Effector memory CD8-positive, alpha-beta T cell (primary cell): ENCODE results near the gene PLXDC2.

Experiments used
- ATAC-seq: fragments of 150-1000 bp; cut with Tn5 transposase; replicated peaks from 2 replicates; pipeline ENCODE4 v1.10.0; 2021; ENCODE audit warnings: mild to moderate bottlenecking, moderate library complexity
- DNase-seq, 3 experiments: peaks; one replicate each; pipeline ENCODE4 v3.0.0; 2021
- H3K27ac Mint-ChIP-seq, 2 donors: one replicate each; pipeline ENCODE4 v1.8.0; 2022; ENCODE audit warnings: mild to moderate bottlenecking in 2 of 2, mixed read lengths in 2 of 2, moderate library complexity in 2 of 2
- H3K27me3 Mint-ChIP-seq, 2 donors: one replicate each; pipeline ENCODE4 v1.8.0; 2022; ENCODE audit warnings: mixed read lengths in 2 of 2
- H3K36me3 Mint-ChIP-seq: one replicate; pipeline ENCODE4 v1.8.0; 2022; ENCODE audit warnings: mild to moderate bottlenecking, moderate library complexity, mixed read lengths; ENCODE audit not compliant: insufficient read depth
- H3K4me1 Mint-ChIP-seq, 2 donors: one replicate each; pipeline ENCODE4 v1.8.0; 2022; ENCODE audit warnings: low read depth in 2 of 2, mixed read lengths in 2 of 2
- H3K4me3 Mint-ChIP-seq, 2 donors: one replicate each; pipeline ENCODE4 v1.8.0; 2022; ENCODE audit warnings: mild to moderate bottlenecking in 2 of 2, mixed read lengths in 2 of 2, moderate library complexity in 2 of 2
- H3K9me3 Mint-ChIP-seq, 2 donors: one replicate each; pipeline ENCODE4 v1.8.0; 2022; ENCODE audit warnings: mixed read lengths in 2 of 2

The PLXDC2 gene

GRCh38 chr10:19917751-19918478, 101.7 kb downstream of the PLXDC2 start:
- ATAC-seq = no peak
- Mint-ChIP-seq H3K27me3 (no peaks in the 10 kb centered on the region), H3K4me3 (no peak overlapping the region), H3K27ac (no peak overlapping the region), H3K36me3 (no peaks in the 10 kb centered on the region), H3K9me3 (peaks cover 8 to 15% of the 10 kb centered on the region in 2 donors), H3K4me1 (no peaks in the 10 kb centered on the region)
- no peak for DNase-seq

- Mint-ChIP-seq H3K27ac (no peak overlapping the region), H3K36me3 (no peaks in the 10 kb centered on the region), H3K9me3 (peaks cover 6 to 15% of the 10 kb centered on the region in 2 donors), H3K4me1 (no peaks in the 10 kb centered on the region), H3K4me3 (no peak overlapping the region), H3K27me3 (no peaks in the 10 kb centered on the region)
- ATAC-seq (no peak), DNase-seq (no peak)
Measured at GRCh38 chr10:19918794-19919193, 102.6 kb downstream of the PLXDC2 start.

- H3K9me3 Mint-ChIP-seq = peaks cover 5 to 15% of the 10 kb centered on the region in 2 donors
- DNase-seq (no peak), ATAC-seq (no peak)
- no peak overlapping the region for H3K4me3 Mint-ChIP-seq
- no peak overlapping the region for H3K27ac Mint-ChIP-seq
- no peaks in the 10 kb centered on the region for H3K36me3 Mint-ChIP-seq
- H3K27me3 Mint-ChIP-seq = no peaks in the 10 kb centered on the region
- no peaks in the 10 kb centered on the region for H3K4me1 Mint-ChIP-seq
Measured at GRCh38 chr10:19919671-19920070, 103.4 kb downstream of the PLXDC2 start.

DNA sequence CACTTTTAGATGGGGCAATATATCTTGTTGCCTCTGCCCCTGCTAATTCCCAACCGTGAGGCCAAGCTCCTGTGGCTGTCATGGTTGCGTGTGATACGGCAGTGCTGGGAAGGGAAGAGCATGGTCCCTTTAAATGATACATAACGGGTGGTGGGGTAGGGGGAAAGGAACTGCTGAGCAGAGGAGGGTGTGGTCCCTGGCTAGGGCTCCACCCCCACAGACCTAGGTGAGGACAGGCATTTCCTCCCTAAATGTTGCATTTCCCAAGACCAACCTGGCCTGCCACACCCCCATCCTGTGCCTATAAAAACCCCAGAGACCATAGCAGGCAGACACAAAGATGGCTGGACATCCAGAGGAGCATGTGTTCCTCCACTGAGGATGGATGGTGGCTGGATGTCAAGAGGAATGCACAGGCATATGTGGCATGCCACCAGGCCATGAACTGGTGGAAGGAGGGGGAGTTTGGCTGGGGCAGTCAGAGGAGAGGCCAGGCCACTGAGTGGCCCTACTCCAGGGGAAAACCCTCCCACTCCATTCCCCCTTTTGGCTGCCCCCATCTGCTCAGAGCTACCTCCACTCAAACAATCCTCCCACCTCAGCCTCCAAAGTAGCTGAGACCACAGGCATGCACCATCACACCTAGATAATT, 104.0 kb downstream of the PLXDC2 start:
- H3K4me3 Mint-ChIP-seq = no peak overlapping the region
- ATAC-seq = no peak
- H3K9me3 Mint-ChIP-seq = peaks cover 5 to 13% of the 10 kb centered on the region in 2 donors

GRCh38 chr10:19921300-19922140, 105.3 kb downstream of the PLXDC2 start:
- Mint-ChIP-seq H3K36me3 (no peaks in the 10 kb centered on the region), H3K9me3 (peaks cover 6 to 7% of the 10 kb centered on the region in 2 donors), H3K4me3 (no peak overlapping the region), H3K27ac (no peak overlapping the region), H3K27me3 (no peaks in the 10 kb centered on the region), H3K4me1 (no peaks in the 10 kb centered on the region)
- no peak for DNase-seq
- ATAC-seq = no peak

More for the DNA sequence above, 104.0 kb downstream of the PLXDC2 start:
- no peaks in the 10 kb centered on the region for H3K36me3 Mint-ChIP-seq
- H3K4me1 Mint-ChIP-seq = no peaks in the 10 kb centered on the region
- no peak overlapping the region for H3K27ac Mint-ChIP-seq
- DNase-seq = no peak
- no peaks in the 10 kb centered on the region for H3K27me3 Mint-ChIP-seq

DNA sequence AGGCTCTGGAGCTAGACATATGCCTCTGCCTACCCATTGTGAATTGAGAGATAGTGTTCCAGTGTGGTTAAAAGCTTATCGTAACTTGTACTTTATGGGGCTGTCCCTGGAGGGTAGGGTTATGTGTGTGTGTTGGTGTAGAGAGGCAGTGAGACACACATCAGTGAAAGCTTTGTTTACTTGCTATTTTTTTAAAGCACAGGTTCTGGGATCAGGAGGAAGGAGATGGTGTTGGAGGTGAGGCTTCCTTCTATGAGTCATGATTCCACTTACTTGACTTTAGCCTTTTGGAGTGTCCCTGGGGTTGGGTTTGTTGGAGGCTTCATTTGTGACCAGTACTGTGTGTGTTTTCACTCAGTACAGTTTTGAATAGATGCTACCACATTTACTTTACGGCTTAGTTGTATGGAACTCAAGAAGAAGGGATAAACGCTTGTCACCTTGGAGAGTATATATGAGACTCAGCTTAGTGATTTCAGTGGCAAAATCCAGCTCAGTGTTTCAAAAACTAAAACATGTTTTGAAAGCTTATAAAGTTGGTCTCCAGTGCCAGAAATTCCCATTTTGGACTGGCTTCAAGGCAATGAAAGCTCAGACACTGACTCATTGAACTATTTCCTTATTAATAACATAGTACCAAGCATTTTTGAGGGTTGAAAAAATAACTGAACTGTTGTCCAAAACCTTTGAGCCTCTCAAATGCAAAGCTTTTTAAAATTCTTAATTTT, 106.2 kb downstream of the PLXDC2 start:
- ATAC-seq (no peak), DNase-seq (no peak)
- Mint-ChIP-seq H3K27ac (no peak overlapping the region), H3K4me1 (no peaks in the 10 kb centered on the region), H3K9me3 (peaks cover 7 to 10% of the 10 kb centered on the region in 2 donors), H3K36me3 (no peaks in the 10 kb centered on the region), H3K4me3 (no peak overlapping the region), H3K27me3 (no peaks in the 10 kb centered on the region)

GRCh38 chr10:19925064-19925463, 108.8 kb downstream of the PLXDC2 start:
- Mint-ChIP-seq H3K4me1 (no peaks in the 10 kb centered on the region), H3K4me3 (no peak overlapping the region), H3K36me3 (no peaks in the 10 kb centered on the region), H3K27me3 (no peaks in the 10 kb centered on the region), H3K27ac (no peak overlapping the region), H3K9me3 (peaks cover 7 to 8% of the 10 kb centered on the region in 2 donors)
- ATAC-seq (no peak), DNase-seq (no peak)

DNA sequence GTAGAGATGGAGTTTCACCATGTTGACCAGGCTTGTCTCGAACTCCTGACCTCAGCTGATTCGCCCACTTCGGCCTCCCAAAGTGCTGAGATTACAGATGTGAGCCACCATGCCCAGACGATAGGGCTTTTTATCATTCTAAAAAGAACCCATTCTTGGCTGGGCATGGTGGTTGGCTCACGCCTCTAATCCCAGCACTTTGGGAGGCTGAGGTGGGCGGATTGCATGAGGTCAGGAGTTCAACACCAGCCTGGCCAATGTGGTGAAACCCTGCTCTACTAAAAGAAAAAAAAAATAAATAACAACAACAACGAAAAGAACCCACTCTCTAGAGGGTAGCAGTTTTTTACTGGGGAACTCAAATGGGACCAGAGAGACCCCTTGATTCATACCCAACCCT, 112.7 kb downstream of the PLXDC2 start:
- H3K4me1 Mint-ChIP-seq = no peaks in the 10 kb centered on the region
- no peak overlapping the region for H3K4me3 Mint-ChIP-seq
- no peak overlapping the region for H3K27ac Mint-ChIP-seq
- H3K27me3 Mint-ChIP-seq = no peaks in the 10 kb centered on the region
- H3K9me3 Mint-ChIP-seq = peaks cover 0 to 10% of the 10 kb centered on the region in 2 donors
- no peaks in the 10 kb centered on the region for H3K36me3 Mint-ChIP-seq
- ATAC-seq (no peak), DNase-seq (no peak)

GRCh38 chr10:19929506-19930140, 113.4 kb downstream of the PLXDC2 start:
- DNase-seq (no peak), ATAC-seq (no peak)
- Mint-ChIP-seq H3K27me3 (no peaks in the 10 kb centered on the region), H3K27ac (no peak overlapping the region), H3K4me1 (no peaks in the 10 kb centered on the region), H3K4me3 (no peak overlapping the region), H3K9me3 (peaks cover 0 to 10% of the 10 kb centered on the region in 2 donors), H3K36me3 (no peaks in the 10 kb centered on the region)

DNA sequence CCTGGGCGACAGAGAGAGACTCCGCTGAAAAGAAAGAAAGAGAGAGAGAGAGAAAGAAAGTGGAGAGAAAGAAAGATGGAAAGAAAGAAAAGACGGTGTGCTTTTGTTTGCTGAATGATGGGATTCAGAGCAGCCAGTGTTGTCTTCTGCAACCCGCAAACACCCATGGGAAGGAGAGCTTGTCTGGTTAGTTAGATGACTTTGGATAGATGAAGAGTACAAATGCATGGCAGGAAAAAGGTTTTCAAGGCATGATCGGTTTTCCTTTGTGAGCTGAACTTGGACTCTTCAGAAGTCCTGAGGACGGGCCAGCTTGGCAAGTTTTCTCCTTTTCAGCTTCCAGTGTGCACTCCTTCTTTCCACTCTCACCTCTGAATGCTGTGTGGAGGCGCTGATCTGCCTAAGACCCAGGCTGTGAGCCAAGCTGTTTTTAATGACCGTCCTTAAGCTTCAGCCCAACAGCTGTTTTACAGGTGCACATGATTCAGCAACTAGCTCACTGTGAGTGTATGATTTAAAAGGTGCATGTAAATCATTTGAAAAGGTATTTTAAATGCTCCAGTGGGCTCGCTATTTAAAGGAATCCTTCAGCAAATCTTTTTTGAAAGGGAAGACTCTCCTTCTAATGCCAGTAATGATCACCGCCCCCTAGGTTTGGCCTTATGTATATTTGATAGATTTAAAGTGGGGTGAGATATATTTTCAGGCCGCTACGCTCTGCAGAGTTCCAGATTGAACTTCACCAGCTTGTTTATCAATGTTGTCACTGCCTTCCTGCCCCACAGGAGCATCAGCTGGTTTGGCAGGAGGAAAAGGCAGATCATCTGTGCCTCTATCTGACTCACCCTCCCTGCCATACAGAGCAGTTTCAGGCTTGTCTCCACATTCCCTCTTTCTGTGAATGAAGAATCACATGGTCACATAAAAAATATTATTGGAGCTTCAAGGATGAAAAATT, 115.0 kb downstream of the PLXDC2 start:
- Mint-ChIP-seq H3K36me3 (no peaks in the 10 kb centered on the region), H3K4me3 (no peak overlapping the region), H3K4me1 (no peaks in the 10 kb centered on the region), H3K9me3 (peaks cover 0 to 8% of the 10 kb centered on the region in 2 donors), H3K27ac (no peak overlapping the region), H3K27me3 (no peaks in the 10 kb centered on the region)
- DNase-seq = no peak
- no peak for ATAC-seq

- Mint-ChIP-seq H3K27ac (no peak overlapping the region), H3K27me3 (no peaks in the 10 kb centered on the region), H3K4me3 (no peak overlapping the region), H3K4me1 (no peaks in the 10 kb centered on the region), H3K9me3 (peaks cover 0 to 8% of the 10 kb centered on the region in 2 donors), H3K36me3 (no peaks in the 10 kb centered on the region)
- ATAC-seq (no peak), DNase-seq (no peak)
Measured at GRCh38 chr10:19931894-19932590, 115.8 kb downstream of the PLXDC2 start.
